Gastrocnemius medialis (tissue), 4 donors: ENCODE data around the gene MAPK14. TPM values are rescaled to one million over a fixed set of nuclear protein-coding genes. Genes with fewer than 3 reads are reported as not detected.

Experiments used
- ATAC-seq, 2 donors: fragments of 150-250 bp; one replicate each; pipeline ENCODE4 v1.9.1; 2016
- DNase-seq, 2 donors: peaks; one replicate each; pipeline ENCODE4 v3.0.0-alpha.2; 2019
- H3K27ac ChIP-seq, 4 donors: fragments of 200-600 bp; sonication (generic); 1 replicate in 1 of 4; 2 replicates in 3 of 4; pipeline ENCODE4 v1.5.1; 2016 to 2018; ENCODE audit warnings: mild to moderate bottlenecking in 2 of 4, moderate library complexity in 1 of 4
- H3K27me3 ChIP-seq, 3 donors: fragments of 200-600 bp; sonication (generic) in 2 of 3; 1 replicate in 1 of 3; 2 replicates in 2 of 3; pipeline versions ENCODE4 v1.5.1 to v1.6.0; 2016 to 2019; ENCODE audit warnings: mild to moderate bottlenecking in 1 of 3, moderate library complexity in 1 of 3
- H3K36me3 ChIP-seq, 2 donors: fragments of 200-600 bp; sonication (generic) in 1 of 2; one replicate each; pipeline ENCODE4 v1.5.1; 2017 to 2018
- H3K4me1 ChIP-seq, 2 donors: fragments of 200-600 bp; sonication (generic) in 1 of 2; one replicate each; pipeline ENCODE4 v1.5.1; 2016 to 2017; ENCODE audit warnings: mild to moderate bottlenecking in 2 of 2
- H3K4me3 ChIP-seq, 4 donors: fragments of 200-600 bp; sonication (generic) in 3 of 4; 1 replicate in 1 of 4; 2 replicates in 3 of 4; pipeline ENCODE4 v1.5.1; 2016 to 2019; ENCODE audit warnings: mild to moderate bottlenecking in 2 of 4
- H3K9me3 ChIP-seq, 3 donors: fragments of 200-600 bp; sonication (generic) in 2 of 3; 1 replicate in 1 of 3; 2 replicates in 2 of 3; pipeline ENCODE4 v1.5.1; 2016 to 2019
- POLR2A ChIP-seq, 2 donors: fragments of 450-650 bp; IDR thresholded peaks; one replicate each; pipeline ENCODE4 v1.6.1; 2017; ENCODE audit warnings: antibody characterized with exemption in 2 of 2, mild to moderate bottlenecking in 2 of 2, moderate library complexity in 2 of 2
- in situ Hi-C, 4 donors: fragments of 200-750 bp; cut with MboI; loops; one replicate each; pipeline versions ENCODE4 v1.15.0 to v1.8.0; 2017; ENCODE audit warnings: low sequenced_read_pairs in 4 of 4
- intact Hi-C: fragments of 100-400 bp; cut with DNase I; formaldehyde crosslinking; loops from one replicate; pipeline ENCODE4 v1.15.1; 2023; ENCODE audit warnings: low total_unique reads
- total RNA-seq, 4 donors: library from RNA; depleted of rRNA; stranded (reverse); fragments of >200 nt; gene quantifications; one replicate each; pipeline versions ENCODE4 v1.1.0 to v1.2.3, GENCODE V29; 2016
- TF ChIP-seq, protein P1 (sequence below), 5 experiments: fragments of 450-650 bp in 3 of 5; fragments of 200-600 bp in 2 of 5; sonication (generic) in 2 of 5; IDR thresholded peaks in 4 of 5; conservative IDR thresholded peaks in 1 of 5; 1 replicate in 4 of 5; 2 replicates in 1 of 5; pipeline ENCODE4 v1.5.1; 2016 to 2019; ENCODE audit warnings: antibody characterized with exemption in 5 of 5, mild to moderate bottlenecking in 3 of 5, moderate library complexity in 3 of 5

Gene MAPK14
- total RNA-seq, 4 donors from 2014 or later, result 37.6 to 42.4 (median 40.2) TPM

DNA sequence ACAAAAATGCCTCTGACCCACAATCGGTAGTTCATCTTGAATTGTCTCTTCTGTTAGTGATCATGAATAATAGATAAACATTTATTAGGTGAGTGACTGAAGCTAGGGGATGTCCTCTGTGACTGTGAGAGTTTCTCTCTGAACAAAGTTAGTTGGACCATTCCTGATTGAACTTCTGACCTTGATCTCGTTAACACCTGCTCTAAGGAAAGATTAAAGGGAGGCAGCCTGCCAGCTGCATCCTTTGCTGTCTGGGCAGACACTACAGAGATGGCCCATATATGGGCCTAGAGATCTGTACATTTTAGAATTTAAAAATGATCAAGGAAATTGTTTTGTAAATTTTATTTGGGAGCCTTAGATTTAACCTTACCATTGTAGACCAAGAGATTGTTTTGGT, 27.3 kb downstream of the MAPK14 start:
- in situ Hi-C loops, result no loop called here
- TF ChIP-seq POLR2A (IDR thresholded peaks at IDR 0.05), result no peak
- TF ChIP-seq, protein P1, sequence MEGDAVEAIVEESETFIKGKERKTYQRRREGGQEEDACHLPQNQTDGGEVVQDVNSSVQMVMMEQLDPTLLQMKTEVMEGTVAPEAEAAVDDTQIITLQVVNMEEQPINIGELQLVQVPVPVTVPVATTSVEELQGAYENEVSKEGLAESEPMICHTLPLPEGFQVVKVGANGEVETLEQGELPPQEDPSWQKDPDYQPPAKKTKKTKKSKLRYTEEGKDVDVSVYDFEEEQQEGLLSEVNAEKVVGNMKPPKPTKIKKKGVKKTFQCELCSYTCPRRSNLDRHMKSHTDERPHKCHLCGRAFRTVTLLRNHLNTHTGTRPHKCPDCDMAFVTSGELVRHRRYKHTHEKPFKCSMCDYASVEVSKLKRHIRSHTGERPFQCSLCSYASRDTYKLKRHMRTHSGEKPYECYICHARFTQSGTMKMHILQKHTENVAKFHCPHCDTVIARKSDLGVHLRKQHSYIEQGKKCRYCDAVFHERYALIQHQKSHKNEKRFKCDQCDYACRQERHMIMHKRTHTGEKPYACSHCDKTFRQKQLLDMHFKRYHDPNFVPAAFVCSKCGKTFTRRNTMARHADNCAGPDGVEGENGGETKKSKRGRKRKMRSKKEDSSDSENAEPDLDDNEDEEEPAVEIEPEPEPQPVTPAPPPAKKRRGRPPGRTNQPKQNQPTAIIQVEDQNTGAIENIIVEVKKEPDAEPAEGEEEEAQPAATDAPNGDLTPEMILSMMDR (IDR thresholded peaks at IDR 0.05 in 4 of 5, conservative IDR thresholded peaks at IDR 0.05 in 1 of 5), result no peak
- Histone ChIP-seq H3K4me3 (no peak overlapping the region), H3K27ac (no peak overlapping the region), H3K4me1 (peaks cover 7 to 15% of the 10 kb centered on the region in 2 donors), H3K36me3 (peaks cover 0 to 14% of the 10 kb centered on the region in 2 donors), H3K27me3 (no peaks in the 10 kb centered on the region), H3K9me3 (no peaks in the 10 kb centered on the region)
- no peak for DNase-seq
- intact Hi-C loops, result no loop called here
- ATAC-seq, result no peak

DNA sequence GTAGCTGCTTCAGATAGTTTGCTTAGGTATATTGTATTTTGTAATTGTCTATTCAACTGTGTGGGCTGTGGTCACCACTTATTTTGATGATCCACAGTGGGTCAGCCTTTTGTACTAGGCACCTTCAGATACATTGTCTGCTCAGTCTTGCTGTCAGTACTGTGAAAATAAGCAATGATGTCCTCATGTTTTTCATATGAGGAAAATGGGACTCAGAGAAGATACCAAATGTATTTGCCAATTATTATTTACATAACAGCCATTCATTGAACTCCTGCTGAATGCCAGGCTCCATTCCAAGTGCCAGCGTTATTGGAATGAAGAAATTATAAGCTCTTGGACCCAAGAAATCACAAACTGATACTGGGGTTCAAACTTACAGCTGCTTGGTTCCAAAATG, 28.6 kb downstream of the MAPK14 start:
- Histone ChIP-seq H3K9me3 (no peaks in the 10 kb centered on the region), H3K27me3 (no peaks in the 10 kb centered on the region), H3K36me3 (peaks cover 0 to 24% of the 10 kb centered on the region in 2 donors), H3K4me3 (no peak overlapping the region), H3K4me1 (peaks cover 0 to 15% of the 10 kb centered on the region in 2 donors), H3K27ac (no peak overlapping the region)
- intact Hi-C loops, result no loop called here
- in situ Hi-C loops, result no loop called here
- no peak for TF ChIP-seq POLR2A (IDR thresholded peaks at IDR 0.05)
- TF ChIP-seq, protein P1 (IDR thresholded peaks at IDR 0.05 in 4 of 5, conservative IDR thresholded peaks at IDR 0.05 in 1 of 5), result no peak
- DNase-seq (no peak), ATAC-seq (no peak)

DNA sequence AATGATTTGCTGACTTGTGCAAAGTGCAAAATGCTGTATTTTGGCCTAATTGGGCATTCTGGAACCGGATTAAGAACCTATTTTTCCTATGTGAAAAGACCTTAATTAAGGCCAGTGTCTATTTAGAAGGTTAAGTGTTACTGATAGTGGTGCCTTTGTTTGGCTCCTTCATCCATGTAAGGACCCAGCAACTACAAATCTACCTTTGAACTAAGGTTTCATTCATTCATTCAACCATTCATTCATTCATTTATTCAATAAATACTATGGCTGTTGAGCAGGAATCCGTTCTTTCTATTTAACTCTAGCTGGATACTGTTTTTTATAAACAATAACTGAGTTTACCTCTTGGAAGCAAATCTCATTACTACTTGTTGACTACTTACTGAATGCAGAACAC, 33.6 kb downstream of the MAPK14 start:
- H3K27ac ChIP-seq, result no peak overlapping the region
- peaks cover 0 to 17% of the 10 kb centered on the region in 2 donors for H3K36me3 ChIP-seq
- no peak for DNase-seq
- intact Hi-C loops, result loop anchor here (5.0 kb wide), 1 partner anchor 34 kb away; the partner anchor contains the start of gene MAPK14
- H3K4me3 ChIP-seq, result no peak overlapping the region
- TF ChIP-seq, protein P1 (IDR thresholded peaks at IDR 0.05 in 4 of 5, conservative IDR thresholded peaks at IDR 0.05 in 1 of 5), result no peak
- no peak for TF ChIP-seq POLR2A (IDR thresholded peaks at IDR 0.05)
- H3K9me3 ChIP-seq, result no peaks in the 10 kb centered on the region
- H3K27me3 ChIP-seq, result no peaks in the 10 kb centered on the region
- peaks cover 25 to 28% of the 10 kb centered on the region in 2 donors for H3K4me1 ChIP-seq
- in situ Hi-C loops, result no loop called here
- no peak for ATAC-seq

DNA sequence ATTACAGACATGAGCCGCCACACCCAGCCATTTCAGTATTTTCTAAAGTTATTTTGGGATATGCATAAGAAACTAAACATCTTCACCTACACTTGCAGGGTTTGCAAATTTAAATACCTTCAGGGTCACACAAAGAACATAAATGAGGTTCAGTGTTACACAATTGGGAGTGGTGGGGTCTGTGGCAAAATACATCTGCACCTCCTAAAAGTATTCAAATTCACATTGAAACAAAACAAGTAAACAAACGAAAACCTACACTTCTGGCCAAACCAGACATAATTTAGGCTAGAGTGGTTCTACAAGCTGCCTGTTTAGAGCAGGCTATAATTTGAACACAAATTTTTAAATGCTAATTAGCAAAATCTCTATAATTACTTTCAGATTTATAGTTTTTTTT, 34.6 kb downstream of the MAPK14 start:
- in situ Hi-C loops, result no loop called here
- TF ChIP-seq POLR2A (IDR thresholded peaks at IDR 0.05), result no peak
- TF ChIP-seq, protein P1 (IDR thresholded peaks at IDR 0.05 in 4 of 5, conservative IDR thresholded peaks at IDR 0.05 in 1 of 5), result no peak
- intact Hi-C loops, result loop anchor here (5.0 kb wide), 1 partner anchor 35 kb away; the partner anchor contains the start of gene MAPK14
- DNase-seq (no peak), ATAC-seq (no peak)
- H3K36me3 ChIP-seq, result peaks cover 0 to 17% of the 10 kb centered on the region in 2 donors
- H3K9me3 ChIP-seq, result no peaks in the 10 kb centered on the region
- H3K27ac ChIP-seq, result no peak overlapping the region
- H3K4me3 ChIP-seq, result no peak overlapping the region
- no peaks in the 10 kb centered on the region for H3K27me3 ChIP-seq
- H3K4me1 ChIP-seq, result peaks cover 35 to 38% of the 10 kb centered on the region in 2 donors
